Endothelial cell of umbilical vein (primary cell): ENCODE data around the gene KIAA1958. TPM values are rescaled to one million over a fixed set of nuclear protein-coding genes. Genes with fewer than 3 reads are reported as not detected.

Source experiments
- BruUV-seq: library from RNA; stranded (reverse); fragments of 400-500 nt; replicated peaks from 2 replicates; lab custom pipeline; 2021; lab: Mats Ljungman, UMichigan
- CTCF ChIA-PET: fragments of 300-600, 350-600 bp; sonication (Branson Sonifier 250); formaldehyde crosslinking; loops from one replicate; lab custom pipeline; 2021; ENCODE audit warnings: antibody characterized with exemption, inconsistent platforms; lab: Charles Lee
- POLR2A ChIA-PET: fragments of 300-600, 350-600 bp; sonication (Branson Sonifier 250); formaldehyde crosslinking; loops from one replicate; lab custom pipeline; 2021; ENCODE audit warnings: antibody characterized with exemption, inconsistent platforms; lab: Charles Lee
- DNase-seq: peaks from one replicate; pipeline ENCODE4 v3.0.0-alpha.2; 2011; ENCODE audit warnings: low read depth, low spot score
- FAIRE-seq: peaks from 2 replicates; lab custom pipeline; 2011; peaks lifted over from hg19 to GRCh38; lab: Jason Lieb, UNC
- H2AFZ ChIP-seq: 2 replicates; pipeline ENCODE4 v1.6.0; 2012; ENCODE audit warnings: low read depth, low read length, control low read depth, inconsistent platforms
- H3K27ac ChIP-seq: 2 replicates; pipeline ENCODE4 v1.5.1; 2011; ENCODE audit warnings: low read depth, mild to moderate bottlenecking, control low read depth, low read length, moderate library complexity; ENCODE audit not compliant: insufficient read depth
- H3K27me3 ChIP-seq, 2 experiments: 2 replicates each; pipeline versions ENCODE4 v1.6.0 to v1.6.1; 2011; ENCODE audit warnings: low read length in 2 of 2, mixed read lengths in 1 of 2; ENCODE audit not compliant: control insufficient read depth in 2 of 2, insufficient read depth in 2 of 2
- H3K36me3 ChIP-seq, 2 experiments: 2 replicates in 1 of 2; 3 replicates in 1 of 2; pipeline ENCODE4 v1.5.1; 2011; ENCODE audit warnings: low read length in 2 of 2, mild to moderate bottlenecking in 1 of 2, moderate library complexity in 1 of 2; ENCODE audit not compliant: control insufficient read depth in 2 of 2, insufficient read depth in 2 of 2; ENCODE audit errors: extremely low read depth in 1 of 2
- H3K4me1 ChIP-seq: 3 replicates; pipeline ENCODE4 v1.5.1; 2011; ENCODE audit warnings: mild to moderate bottlenecking, low read length; ENCODE audit not compliant: control insufficient read depth, insufficient read depth; ENCODE audit errors: extremely low read depth
- H3K4me2 ChIP-seq: 2 replicates; pipeline ENCODE4 v1.6.1; 2011; ENCODE audit warnings: low read length, control low read depth, mixed read lengths; ENCODE audit not compliant: insufficient read depth
- H3K4me3 ChIP-seq, 3 experiments: fragments of 200-600 bp in 1 of 3; sonication (generic), shearing (Covaris generic) in 1 of 3; replicated peaks in 1 of 3; 2 replicates each; pipeline ENCODE4 v1.5.1; 2011 to 2016; ENCODE audit warnings: control low read depth in 3 of 3, low read length in 3 of 3, mild to moderate bottlenecking in 2 of 3, inconsistent platforms in 1 of 3, low read depth in 1 of 3, moderate library complexity in 1 of 3; ENCODE audit not compliant: insufficient read depth in 1 of 3
- H3K79me2 ChIP-seq: 2 replicates; pipeline ENCODE4 v1.6.0; 2012; ENCODE audit warnings: low read length, inconsistent platforms; ENCODE audit not compliant: control insufficient read depth, insufficient read depth
- H3K9ac ChIP-seq: replicated peaks from 2 replicates; pipeline ENCODE3; 2011; ENCODE audit warnings: low read length, control low read depth; ENCODE audit not compliant: insufficient read depth; ENCODE audit errors: extremely low read depth
- H3K9me1 ChIP-seq: replicated peaks from 3 replicates; pipeline ENCODE4 v1.6.0; 2011; ENCODE audit warnings: mild to moderate bottlenecking, low read length; ENCODE audit not compliant: control insufficient read depth, insufficient read depth; ENCODE audit errors: extremely low read depth
- H3K9me3 ChIP-seq: replicated peaks from 2 replicates; pipeline ENCODE4 v1.5.1; 2012; ENCODE audit warnings: low read length, inconsistent platforms; ENCODE audit not compliant: control insufficient read depth, insufficient read depth
- H4K20me1 ChIP-seq: replicated peaks from 2 replicates; pipeline ENCODE3; 2011; ENCODE audit warnings: mild to moderate bottlenecking, low read length; ENCODE audit not compliant: control insufficient read depth, insufficient read depth; ENCODE audit errors: extremely low read depth
- FOS ChIP-seq: IDR thresholded peaks from 2 replicates; pipeline ENCODE4 v1.6.1; 2011; ENCODE audit warnings: mild to moderate bottlenecking, low read length, moderate library complexity, borderline replicate concordance; ENCODE audit not compliant: insufficient read depth
- GATA2 ChIP-seq: IDR thresholded peaks from 2 replicates; pipeline ENCODE4 v1.7.0; 2011; ENCODE audit warnings: low read depth, mild to moderate bottlenecking, moderate library complexity, mixed read lengths, low read length; ENCODE audit not compliant: insufficient read length, insufficient read depth
- JUN ChIP-seq: IDR thresholded peaks from 2 replicates; pipeline ENCODE4 v1.6.1; 2011; ENCODE audit warnings: borderline replicate concordance, low read depth; ENCODE audit not compliant: insufficient read length, insufficient read depth
- MYC ChIP-seq: IDR thresholded peaks from one replicate; pipeline ENCODE4 v1.6.1; 2011; ENCODE audit warnings: mild to moderate bottlenecking, low read depth, low read length
- POLR2A ChIP-seq: IDR thresholded peaks from 2 replicates; pipeline ENCODE4 v1.6.1; 2012; ENCODE audit warnings: low read depth, mild to moderate bottlenecking, control low read depth, low read length
- POLR2AphosphoS5 ChIP-seq: IDR thresholded peaks from 2 replicates; pipeline ENCODE4 v1.6.1; 2012; ENCODE audit warnings: low read depth, mild to moderate bottlenecking, control low read depth, low read length, moderate library complexity; ENCODE audit not compliant: insufficient read depth
- dilution Hi-C: fragments of 300-500 bp; cut with MboI; formaldehyde crosslinking; loops from one replicate; pipeline ENCODE4 v1.15.0; 2019; ENCODE audit warnings: low sequenced_read_pairs; ENCODE audit not compliant: extremely low pct_ligation_motif_present
- intact Hi-C: fragments of 100-400 bp; cut with micrococcal nuclease; formaldehyde crosslinking; loops from one replicate; pipeline ENCODE4 v1.10.0; 2022
- polyA plus RNA-seq, 4 experiments: library from polyadenylated mRNA; depleted of rRNA in 3 of 4; stranded (reverse) in 3 of 4; unstranded in 1 of 4; fragments of >200 nt; gene quantifications; 2 replicates each; pipeline versions ENCODE4 v1.2.1 to v1.2.3, GENCODE V29; 2011 to 2012; ENCODE audit warnings: missing spikeins in 1 of 4
- total RNA-seq: library from RNA; stranded (reverse); gene quantifications from 2 replicates; pipeline ENCODE4 v1.2.3, GENCODE V29; 2021
- TF ChIP-seq, protein P1 (sequence below), 2 donors: IDR thresholded peaks; 1 replicate in 1 of 2; 2 replicates in 1 of 2; pipeline ENCODE4 v1.5.1; 2011; ENCODE audit warnings: low read length in 2 of 2, mild to moderate bottlenecking in 2 of 2, moderate library complexity in 2 of 2, control low read depth in 1 of 2, inconsistent platforms in 1 of 2, low read depth in 1 of 2; ENCODE audit not compliant: insufficient read depth in 1 of 2; ENCODE audit errors: extremely low read depth in 1 of 2

KIAA1958 gene
- total and polyA plus RNA-seq, 2 donors (not counting 3 experiments of a cell fraction or from before 2014, with no cell fraction given) = 1.7 to 5.0 TPM

DNA sequence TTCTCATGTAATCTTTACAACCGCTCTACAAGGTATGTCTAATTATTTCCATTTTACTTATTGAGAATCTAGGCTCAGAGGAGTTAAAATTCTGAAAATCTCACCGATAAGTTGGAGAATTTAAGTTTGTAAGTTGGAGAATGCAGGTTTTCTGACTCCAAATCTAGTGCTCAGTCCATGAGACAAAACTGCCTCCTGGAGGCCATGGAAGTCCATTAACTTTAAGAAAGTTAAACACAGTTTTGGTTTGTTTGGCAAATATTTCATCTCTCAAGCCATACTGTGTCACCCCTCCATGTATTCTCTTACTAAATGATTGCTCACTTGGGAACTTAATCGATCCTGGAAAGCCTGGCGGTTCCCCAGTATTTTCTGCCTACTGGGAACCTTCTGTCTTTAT is 178.7 kb downstream of the KIAA1958 start:
- FAIRE-seq = peak; percentile 4
- H4K20me1 ChIP-seq = no peaks in the 10 kb centered on the region

DNA sequence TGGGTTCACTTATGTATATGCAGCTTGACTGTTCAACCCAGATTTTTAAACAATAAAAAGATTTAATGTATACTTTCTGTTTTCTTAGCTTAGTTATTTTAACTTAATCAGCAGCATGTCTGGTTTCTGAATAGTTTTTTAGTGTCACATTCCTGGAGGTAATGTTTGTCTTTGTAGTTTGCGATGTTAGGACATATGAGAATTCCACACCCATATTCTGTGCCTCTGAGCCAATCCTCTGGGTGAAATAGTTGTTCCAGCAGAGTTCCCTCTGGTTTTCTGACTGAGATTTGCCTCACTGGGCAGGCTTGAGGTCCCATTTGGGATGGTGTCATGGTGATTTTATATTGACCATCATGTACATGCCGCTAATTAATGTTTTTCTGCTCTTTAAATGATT is 182.7 kb downstream of the KIAA1958 start:
- H2AFZ ChIP-seq = no peak overlapping the region
- H3K9me1 ChIP-seq = no peaks in the 10 kb centered on the region
- H3K9me3 ChIP-seq = no peaks in the 10 kb centered on the region
- intact Hi-C loops (no loop called here), dilution Hi-C loops (no loop called here)
- FAIRE-seq = no peak
- H3K36me3 ChIP-seq = no peaks in the 10 kb centered on the region
- H3K4me3 ChIP-seq = no peak overlapping the region
- ChIA-PET CTCF (no interaction called here), POLR2A (no interaction called here)
- H3K79me2 ChIP-seq = no peaks in the 10 kb centered on the region
- H3K9ac ChIP-seq = no peak overlapping the region
- no TSS peak for BruUV-seq
- no peaks in the 10 kb centered on the region for H3K4me1 ChIP-seq
- TF ChIP-seq JUN = no peak
- TF ChIP-seq, protein P1, sequence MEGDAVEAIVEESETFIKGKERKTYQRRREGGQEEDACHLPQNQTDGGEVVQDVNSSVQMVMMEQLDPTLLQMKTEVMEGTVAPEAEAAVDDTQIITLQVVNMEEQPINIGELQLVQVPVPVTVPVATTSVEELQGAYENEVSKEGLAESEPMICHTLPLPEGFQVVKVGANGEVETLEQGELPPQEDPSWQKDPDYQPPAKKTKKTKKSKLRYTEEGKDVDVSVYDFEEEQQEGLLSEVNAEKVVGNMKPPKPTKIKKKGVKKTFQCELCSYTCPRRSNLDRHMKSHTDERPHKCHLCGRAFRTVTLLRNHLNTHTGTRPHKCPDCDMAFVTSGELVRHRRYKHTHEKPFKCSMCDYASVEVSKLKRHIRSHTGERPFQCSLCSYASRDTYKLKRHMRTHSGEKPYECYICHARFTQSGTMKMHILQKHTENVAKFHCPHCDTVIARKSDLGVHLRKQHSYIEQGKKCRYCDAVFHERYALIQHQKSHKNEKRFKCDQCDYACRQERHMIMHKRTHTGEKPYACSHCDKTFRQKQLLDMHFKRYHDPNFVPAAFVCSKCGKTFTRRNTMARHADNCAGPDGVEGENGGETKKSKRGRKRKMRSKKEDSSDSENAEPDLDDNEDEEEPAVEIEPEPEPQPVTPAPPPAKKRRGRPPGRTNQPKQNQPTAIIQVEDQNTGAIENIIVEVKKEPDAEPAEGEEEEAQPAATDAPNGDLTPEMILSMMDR (IDR thresholded peaks at IDR 0.05; ENCODE audit: extremely low read depth in 1 of 2, insufficient read depth in 1 of 2, low read depth in 1 of 2, low read length in 2 of 2) = no peak
- TF ChIP-seq FOS = no peak
- no peak overlapping the region for H3K4me2 ChIP-seq
- no peak overlapping the region for H3K27ac ChIP-seq
- H3K27me3 ChIP-seq = no peaks in the 10 kb centered on the region
- no peak for DNase-seq
- H4K20me1 ChIP-seq = no peaks in the 10 kb centered on the region

More for the DNA sequence above, 178.7 kb downstream of the KIAA1958 start:
- no peak overlapping the region for H2AFZ ChIP-seq
- dilution Hi-C loops = no loop called here
- H3K27ac ChIP-seq = no peak overlapping the region
- H3K4me2 ChIP-seq = no peak overlapping the region
- CTCF ChIA-PET = interaction anchor here (1.7 to 3.1 kb wide), 2 partner anchors 222 kb away, joined by 8 to 12 read pairs; no protein-coding TSS in a partner anchor
- POLR2A ChIA-PET = no interaction called here
- H3K9me3 ChIP-seq = no peaks in the 10 kb centered on the region
- H3K79me2 ChIP-seq = no peaks in the 10 kb centered on the region
- H3K27me3 ChIP-seq = no peaks in the 10 kb centered on the region
- no peaks in the 10 kb centered on the region for H3K36me3 ChIP-seq
- intact Hi-C loops = loop anchor here (1.0 kb wide), 1 partner anchor 222 kb away; no protein-coding TSS in a partner anchor
- no peaks in the 10 kb centered on the region for H3K4me1 ChIP-seq
- H3K9ac ChIP-seq = no peak overlapping the region
- BruUV-seq = no TSS peak
- no peak for DNase-seq
- H3K9me1 ChIP-seq = no peaks in the 10 kb centered on the region
- no peak for TF ChIP-seq GATA2
- no peak for TF ChIP-seq POLR2A
- TF ChIP-seq FOS = no peak
- no peak for TF ChIP-seq MYC
- no peak for TF ChIP-seq POLR2AphosphoS5
- TF ChIP-seq, protein P1 (IDR thresholded peaks at IDR 0.05; ENCODE audit: extremely low read depth in 1 of 2, insufficient read depth in 1 of 2, low read depth in 1 of 2, low read length in 2 of 2) = no peak
- no peak overlapping the region for H3K4me3 ChIP-seq
